Measurements from ENCODE around the gene FCHO1. TPM values are rescaled to one million over a fixed set of nuclear protein-coding genes. Genes with fewer than 3 reads are reported as not detected.
"Not testable (repeated sequence)": the region's sequence is repeated elsewhere in the genome, so short reads cannot be mapped to it uniquely, and the experiment has no call there.

Gene FCHO1
- total RNA-seq, 1 donor from 2014 or later = 0.51 TPM

GRCh38 chr19:17796013-17796837, 44.9 kb downstream of the FCHO1 start:
- DNase-seq = no peak

GRCh38 chr19:17796838-17797423, 45.7 kb downstream of the FCHO1 start:
- DNase-seq = no peak

- no peak for DNase-seq
Measured at GRCh38 chr19:17797424-17798201, 46.3 kb downstream of the FCHO1 start.

- not testable (repeated sequence) for DNase-seq
Measured at GRCh38 chr19:17798599-17798998, 47.3 kb downstream of the FCHO1 start.

- DNase-seq = no peak
Measured at GRCh38 chr19:17802137-17802858, 51.0 kb downstream of the FCHO1 start.

DNA sequence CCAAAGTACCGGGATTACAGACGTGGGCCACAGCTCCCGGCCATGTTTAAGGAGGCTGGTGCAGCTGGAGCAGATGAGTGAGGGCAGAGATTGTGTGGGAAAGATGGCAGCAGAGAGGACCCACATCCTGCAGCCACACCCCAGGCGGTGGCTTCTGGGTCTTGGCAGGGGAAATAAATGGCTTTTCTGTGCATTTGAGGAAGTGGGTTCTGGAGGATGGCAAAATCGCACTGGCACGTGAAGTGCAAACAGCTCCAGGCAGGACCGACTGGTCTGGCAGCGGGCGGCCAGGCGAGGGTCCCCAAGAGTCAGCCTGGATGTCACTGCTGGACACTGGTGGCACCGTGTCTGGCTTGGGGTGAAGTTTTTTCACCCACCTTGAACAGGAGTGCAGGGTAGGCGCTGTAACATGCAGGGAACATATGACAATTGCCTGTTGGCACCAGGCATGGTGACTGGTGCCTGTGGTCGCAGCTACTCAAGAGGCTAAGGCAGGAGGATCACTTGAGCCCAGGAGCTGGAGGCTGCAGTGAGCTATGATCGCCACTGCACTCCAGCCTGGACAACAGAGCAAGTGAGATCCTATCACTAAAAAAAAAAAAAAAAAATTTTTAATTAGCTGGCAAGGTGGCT, 52.1 kb downstream of the FCHO1 start:
- no peak for DNase-seq

GRCh38 chr19:17805427-17805826, 54.1 kb downstream of the FCHO1 start:
- DNase-seq = no peak

- no peak for DNase-seq
Measured at GRCh38 chr19:17806945-17807344, 55.7 kb downstream of the FCHO1 start.

DNA sequence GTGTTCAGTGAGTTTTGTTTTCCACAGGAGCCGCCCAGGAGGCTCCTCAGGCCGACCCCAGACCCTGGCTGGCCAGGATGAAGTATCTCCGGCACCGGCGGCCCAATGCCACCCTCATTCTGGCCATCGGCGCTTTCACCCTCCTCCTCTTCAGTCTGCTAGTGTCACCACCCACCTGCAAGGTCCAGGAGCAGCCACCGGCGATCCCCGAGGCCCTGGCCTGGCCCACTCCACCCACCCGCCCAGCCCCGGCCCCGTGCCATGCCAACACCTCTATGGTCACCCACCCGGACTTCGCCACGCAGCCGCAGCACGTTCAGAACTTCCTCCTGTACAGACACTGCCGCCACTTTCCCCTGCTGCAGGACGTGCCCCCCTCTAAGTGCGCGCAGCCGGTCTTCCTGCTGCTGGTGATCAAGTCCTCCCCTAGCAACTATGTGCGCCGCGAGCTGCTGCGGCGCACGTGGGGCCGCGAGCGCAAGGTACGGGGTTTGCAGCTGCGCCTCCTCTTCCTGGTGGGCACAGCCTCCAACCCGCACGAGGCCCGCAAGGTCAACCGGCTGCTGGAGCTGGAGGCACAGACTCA, 56.5 kb downstream of the FCHO1 start:
- DNase-seq = no peak

DNA sequence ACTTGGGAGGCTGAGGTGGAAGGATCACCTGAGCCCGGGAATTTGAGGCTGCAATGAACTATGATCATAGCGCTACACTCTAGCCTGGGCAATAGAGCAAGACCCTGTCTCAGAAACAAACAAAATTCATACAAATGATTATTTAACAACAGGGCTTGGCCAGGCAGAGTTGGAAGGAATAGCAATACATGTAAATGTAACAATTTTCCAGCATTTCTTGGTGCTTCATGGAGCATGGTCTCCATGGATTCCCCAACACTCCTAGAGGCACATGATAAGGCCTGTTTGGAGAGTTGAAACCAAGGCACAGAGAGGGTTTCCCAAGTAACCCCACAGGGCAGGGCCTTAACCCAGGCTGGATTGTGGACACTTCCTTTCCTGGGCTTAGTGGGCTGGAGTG, 59.8 kb downstream of the FCHO1 start:
- no peak for DNase-seq

- DNase-seq = no peak
Measured at GRCh38 chr19:17811681-17812080, 60.4 kb downstream of the FCHO1 start.

DNA sequence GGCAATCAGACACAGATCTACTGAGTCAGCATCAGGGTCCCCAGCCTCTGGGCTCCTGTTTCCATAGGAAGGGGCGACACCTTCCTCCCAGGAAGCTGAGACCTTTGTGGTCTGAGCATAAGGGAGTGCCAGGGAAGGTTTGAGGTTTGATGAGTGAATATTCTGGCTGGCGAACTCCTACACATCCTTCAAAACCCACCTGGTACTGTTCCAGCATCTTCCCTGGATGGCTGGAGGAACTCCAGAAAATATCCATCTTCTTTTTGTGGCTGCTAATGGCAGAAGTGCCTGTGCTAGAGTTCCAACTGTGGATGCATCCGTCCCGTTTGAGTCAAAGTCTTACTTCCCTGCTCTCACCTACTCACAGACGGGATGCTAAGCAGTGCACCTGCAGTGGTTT, 60.8 kb downstream of the FCHO1 start:
- no peak for DNase-seq

GRCh38 chr19:17817668-17818363, 66.5 kb downstream of the FCHO1 start:
- no peak for DNase-seq

DNA sequence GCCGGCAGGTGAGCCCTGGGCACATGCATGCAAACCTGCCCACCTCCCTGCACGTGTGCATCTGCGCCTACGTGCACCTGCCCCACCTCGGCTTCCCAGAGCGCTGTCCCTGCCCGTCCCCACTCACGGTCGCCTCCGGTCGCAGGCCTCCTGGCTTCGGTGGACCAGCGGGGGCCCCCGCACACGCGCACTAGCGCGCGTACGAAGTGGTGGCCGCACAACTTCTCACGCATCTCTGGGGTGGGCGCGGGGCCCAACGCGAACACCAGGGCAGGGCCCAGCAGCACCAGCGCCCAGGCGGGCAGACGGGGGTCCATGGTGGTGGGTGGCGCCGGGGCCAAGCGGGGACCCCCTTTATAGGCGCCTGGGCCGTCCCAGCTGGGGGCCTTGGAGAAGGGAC, 69.9 kb downstream of the FCHO1 start, which contains the start of gene INSL3:
INSL3 (minus strand) TSS at position 330 of the 400 bp plus-strand sequence; CDS start at position 317, 13 bp downstream.
- DNase-seq = no peak

- DNase-seq = no peak
Measured at GRCh38 chr19:17824339-17824738, 73.1 kb downstream of the FCHO1 start.

DNA sequence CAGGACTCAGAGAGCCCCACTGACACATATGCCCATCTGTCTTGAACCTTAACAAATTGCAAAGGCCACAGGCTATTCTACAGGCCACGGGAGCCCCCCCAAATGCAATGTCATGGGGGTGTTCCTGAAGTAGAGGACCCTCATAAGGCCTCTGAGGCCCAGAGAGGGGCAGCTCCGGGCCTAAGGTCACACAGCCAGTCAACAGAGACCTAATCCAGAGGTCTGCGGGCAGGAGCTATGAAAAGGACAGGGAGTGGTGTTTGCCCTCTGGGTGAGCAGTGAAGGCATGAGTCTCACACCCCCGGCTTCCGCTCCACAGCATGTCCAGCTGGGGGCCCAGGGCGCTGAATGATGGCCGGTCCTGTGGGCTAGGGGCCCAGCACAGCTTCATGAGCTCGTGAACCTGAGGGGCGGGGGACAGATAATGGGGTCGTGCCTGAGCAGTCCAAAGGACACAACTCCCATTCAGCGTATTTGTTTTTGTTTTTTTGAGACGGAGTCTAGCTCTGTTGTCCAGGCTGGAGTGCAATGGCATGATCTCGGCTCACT, 75.3 kb downstream of the FCHO1 start:
- no peak for DNase-seq

GRCh38 chr19:17829855-17830566, 78.7 kb downstream of the FCHO1 start:
- peak; percentile 51 for DNase-seq

DNA sequence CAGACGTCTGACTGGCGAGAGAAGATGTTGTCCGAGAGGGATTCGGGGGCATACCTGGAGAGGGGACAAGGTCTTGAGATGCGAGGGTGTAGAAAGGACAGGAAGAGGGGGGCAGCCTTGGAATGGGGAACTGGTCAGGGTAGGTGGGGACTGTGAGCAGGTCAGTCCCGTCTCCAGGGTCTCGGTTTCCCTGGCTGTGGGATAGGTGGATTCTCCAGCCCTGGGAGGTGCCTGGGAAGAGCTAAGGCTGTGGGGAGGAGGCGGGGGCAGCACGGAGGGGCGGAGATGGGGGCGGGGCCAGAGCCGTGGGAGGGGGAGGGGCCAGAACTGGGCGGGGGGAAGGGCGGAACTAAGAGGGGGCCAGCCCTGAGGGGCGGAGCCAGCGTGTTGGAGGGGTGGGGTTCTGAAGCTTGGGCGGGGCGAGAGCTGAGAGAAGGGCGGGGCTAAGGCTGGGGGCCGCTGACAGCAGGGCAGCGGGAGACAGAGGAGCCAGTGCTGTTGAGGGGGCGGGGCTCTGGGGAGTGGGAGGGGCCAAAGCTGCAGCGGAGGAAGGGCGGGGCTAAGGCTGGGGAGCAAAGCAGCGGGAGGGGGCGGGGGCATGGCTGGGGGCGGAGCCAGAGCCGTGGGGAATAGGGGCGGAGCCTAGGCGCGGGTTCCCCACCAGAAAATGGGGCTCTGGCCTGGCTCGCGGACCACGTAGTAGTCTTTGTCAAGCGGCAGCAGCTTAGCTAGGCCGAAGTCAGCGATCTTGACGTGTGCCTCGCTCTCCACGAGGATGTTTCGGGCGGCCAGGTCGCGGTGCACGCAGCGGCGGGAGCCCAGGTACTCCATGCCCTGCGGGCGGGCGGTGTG, 79.5 kb downstream of the FCHO1 start:
- DNase-seq = peak; percentile 81

DNA sequence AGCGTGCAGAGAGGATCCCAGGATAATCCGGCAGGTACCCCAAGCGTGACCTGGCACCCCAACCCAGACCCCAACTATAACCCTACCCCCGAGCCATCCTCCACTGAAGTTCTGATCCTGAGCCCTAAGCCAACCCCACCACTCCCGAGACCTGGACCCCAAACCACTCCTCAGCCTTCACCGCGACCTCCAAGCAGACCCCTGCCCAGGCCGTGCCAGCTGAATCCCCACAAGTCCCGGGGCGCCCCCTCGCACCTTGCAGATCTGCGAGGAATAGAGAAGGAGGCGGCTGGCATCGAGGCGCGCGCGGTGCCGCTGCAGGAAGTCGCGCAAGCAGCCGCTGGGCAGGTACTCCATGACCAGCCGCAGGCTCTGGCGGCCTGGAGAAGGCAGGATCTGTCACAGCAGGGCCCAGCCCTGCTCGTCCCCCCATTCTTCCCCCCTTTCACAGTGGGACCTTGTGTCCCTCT, 80.2 kb downstream of the FCHO1 start:
- no peak for DNase-seq
